GDM1 (cell line): ENCODE data around the gene GPATCH4.
A peak's percentile ranks its signal among the peaks of the same experiment; 100 is the strongest.
"Not testable (repeated sequence)": the region's sequence is repeated elsewhere in the genome, so short reads cannot be mapped to it uniquely, and the experiment has no call there.

Experiments used
- DNase-seq: peaks from one replicate; lab custom pipeline; 2025; lab: John Stamatoyannopoulos, UW

GPATCH4 gene

GRCh38 chr1:156598125-156598524, 3.2 kb downstream of the GPATCH4 start:
- DNase-seq, result no peak

- no peak for DNase-seq
These were observed 4.9 kb downstream of the GPATCH4 start for GRCh38 chr1:156596426-156596825.

GRCh38 chr1:156595016-156595415, 6.3 kb downstream of the GPATCH4 start:
- DNase-seq, result no peak

- no peak for DNase-seq
These were observed 7.1 kb downstream of the GPATCH4 start for GRCh38 chr1:156594190-156594589.

GRCh38 chr1:156593661-156593989, 7.7 kb downstream of the GPATCH4 start:
- DNase-seq, result no peak

GRCh38 chr1:156592910-156593660, 8.2 kb downstream of the GPATCH4 start:
- DNase-seq, result no peak

GRCh38 chr1:156592158-156592909, 8.9 kb downstream of the GPATCH4 start:
- no peak for DNase-seq

GRCh38 chr1:156591432-156592157, 9.7 kb downstream of the GPATCH4 start, which contains the start of gene NAXE:
Gene NAXE, plus strand, starts transcription at chr1:156591776. Its CDS starts 29 bp downstream, at chr1:156591805.
- DNase-seq, result peak; percentile 52

GRCh38 chr1:156591181-156591431, 10.2 kb downstream of the GPATCH4 start:
- DNase-seq, result no peak

GRCh38 chr1:156590326-156591180, 10.7 kb downstream of the GPATCH4 start:
- DNase-seq, result no peak

- DNase-seq, result no peak
These were observed 11.7 kb downstream of the GPATCH4 start for GRCh38 chr1:156589546-156589945.

- DNase-seq, result not testable (repeated sequence)
These were observed 13.4 kb downstream of the GPATCH4 start for GRCh38 chr1:156587927-156588326.

GRCh38 chr1:156586892-156587477, 14.3 kb downstream of the GPATCH4 start:
- no peak for DNase-seq

GRCh38 chr1:156586323-156586722, 15.0 kb downstream of the GPATCH4 start:
- no peak for DNase-seq

- DNase-seq, result no peak
These were observed 16.5 kb downstream of the GPATCH4 start for GRCh38 chr1:156584813-156585212.

- peak; percentile 71 for DNase-seq
These were observed 17.3 kb downstream of the GPATCH4 start for GRCh38 chr1:156583821-156584622.

GRCh38 chr1:156582388-156583017, 18.8 kb downstream of the GPATCH4 start:
- no peak for DNase-seq

GRCh38 chr1:156581661-156582387, 19.5 kb downstream of the GPATCH4 start:
- no peak for DNase-seq

- DNase-seq, result no peak
These were observed 21.8 kb downstream of the GPATCH4 start, which contains the start of gene TTC24 for GRCh38 chr1:156579472-156579871. Gene TTC24, plus strand, starts transcription at chr1:156579723. Its CDS starts 1,642 bp downstream, at chr1:156581365.

- no peak for DNase-seq
These were observed 23.2 kb downstream of the GPATCH4 start for GRCh38 chr1:156578055-156578454.
